Cardiac muscle cell (in vitro differentiated cells and primary cell): ENCODE measurements around the gene DTWD1. TPM values are rescaled to one million over a fixed set of nuclear protein-coding genes. Genes with fewer than 3 reads are reported as not detected.
"Not testable (repeated sequence)": the region's sequence is repeated elsewhere in the genome, so short reads cannot be mapped to it uniquely, and the experiment has no call there.

Experiments used
- DNase-seq, 2 donors: peaks; one replicate each; pipeline versions ENCODE4 v3.0.0 to v3.0.0-alpha.2; 2010 to 2017; ENCODE audit warnings: low read depth in 1 of 2, low spot score in 1 of 2
- H3K27ac ChIP-seq: fragments of 200-600 bp; sonication (generic); 2 replicates; pipeline ENCODE4 v1.5.1; 2016
- H3K27me3 ChIP-seq: fragments of 200-600 bp; sonication (generic); 2 replicates; pipeline ENCODE4 v1.6.0; 2016; ENCODE audit warnings: control low read depth
- H3K36me3 ChIP-seq: fragments of 200-600 bp; sonication (generic); 2 replicates; pipeline ENCODE4 v1.5.1; 2016; ENCODE audit warnings: control low read depth
- H3K4me1 ChIP-seq: fragments of 200-600 bp; sonication (generic); 2 replicates; pipeline ENCODE4 v1.8.1; 2017; ENCODE audit warnings: low read depth, mild to moderate bottlenecking, mixed run types
- H3K4me3 ChIP-seq: fragments of 200-600 bp; sonication (generic); 2 replicates; pipeline ENCODE4 v1.5.1; 2016; ENCODE audit warnings: mild to moderate bottlenecking
- H3K9me3 ChIP-seq: fragments of 200-600 bp; sonication (generic); 2 replicates; pipeline ENCODE4 v1.5.1; 2017; ENCODE audit warnings: low read depth, mild to moderate bottlenecking, control low read depth
- polyA plus RNA-seq: library from polyadenylated mRNA; unstranded; fragments of >200 nt; fragmentation: Nextera tagmentation; extraction: Ambion mirVana; gene quantifications from 2 replicates; pipeline ENCODE4 v1.2.1, GENCODE V29; 2016
- total RNA-seq: library from RNA; depleted of rRNA; stranded (reverse); fragments of >200 nt; gene quantifications from 2 replicates; pipeline ENCODE4 v1.2.3, GENCODE V29; 2016
- TF ChIP-seq, protein P1 (sequence below): IDR thresholded peaks from 2 replicates; pipeline ENCODE4 v1.5.1; 2012; ENCODE audit warnings: low read depth, mild to moderate bottlenecking, low read length

The DTWD1 gene, protein sequence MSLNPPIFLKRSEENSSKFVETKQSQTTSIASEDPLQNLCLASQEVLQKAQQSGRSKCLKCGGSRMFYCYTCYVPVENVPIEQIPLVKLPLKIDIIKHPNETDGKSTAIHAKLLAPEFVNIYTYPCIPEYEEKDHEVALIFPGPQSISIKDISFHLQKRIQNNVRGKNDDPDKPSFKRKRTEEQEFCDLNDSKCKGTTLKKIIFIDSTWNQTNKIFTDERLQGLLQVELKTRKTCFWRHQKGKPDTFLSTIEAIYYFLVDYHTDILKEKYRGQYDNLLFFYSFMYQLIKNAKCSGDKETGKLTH
- total RNA-seq, result 6.7 and 10.6 TPM in 2 replicates
- 23.5 and 36.5 TPM in 2 replicates for polyA plus RNA-seq

DNA sequence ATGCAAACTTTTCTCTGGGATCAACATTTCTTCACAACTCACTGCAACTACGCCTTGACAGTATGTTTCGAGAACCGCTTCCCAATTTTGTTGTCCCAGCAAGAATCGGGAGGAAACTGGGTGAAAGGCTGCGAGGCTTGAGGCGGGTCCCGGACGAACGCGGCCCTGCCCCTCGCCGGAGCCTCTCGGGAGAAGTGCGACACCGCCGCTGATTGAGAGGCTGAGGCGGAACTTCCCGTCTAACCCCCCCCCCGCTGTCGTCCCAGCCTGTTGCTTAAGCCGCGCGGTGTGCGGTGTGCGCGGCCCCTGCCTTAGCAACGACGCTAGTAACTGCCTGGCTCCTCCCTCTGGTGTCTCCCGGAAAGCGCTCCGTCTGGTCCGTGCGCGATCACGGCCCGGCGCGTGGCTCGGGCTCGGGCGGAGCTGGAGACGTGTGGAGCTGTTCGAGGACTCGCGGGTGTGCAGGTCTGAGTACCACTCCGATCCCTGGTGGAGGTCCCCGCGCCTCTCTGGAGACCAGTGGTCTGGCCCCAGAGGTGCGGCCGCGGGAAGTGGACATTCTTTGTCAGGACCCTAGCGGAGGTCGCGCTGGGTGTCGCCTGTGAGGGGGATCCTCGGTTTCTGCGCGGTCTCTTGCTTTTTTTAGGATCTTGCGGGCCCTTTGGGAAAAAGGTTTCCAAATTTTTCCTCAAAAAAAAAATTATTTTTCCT is at the start of gene DTWD1, which contains the start of gene FAM227B:
TSS of gene DTWD1 (plus strand) at position 391 of the 711 bp plus-strand sequence. CDS start 4,120 bp downstream, outside the sequence.
TSS of gene FAM227B (minus strand) at position 161 of the 711 bp plus-strand sequence. CDS start 5,647 bp downstream, outside the sequence.
- Histone ChIP-seq H3K9me3 (no peaks in the 10 kb centered on the region), H3K27ac (peak within 1 kb of the TSS; percentile 79), H3K27me3 (no peaks in the 10 kb centered on the region), H3K4me1 (peaks cover 10% of the 10 kb centered on the region), H3K4me3 (peak within 1 kb of the TSS; percentile 64), H3K36me3 (peaks cover 6% of the 10 kb centered on the region)
- DNase-seq, result peak; percentile 99 to 100
- TF ChIP-seq, protein P1, sequence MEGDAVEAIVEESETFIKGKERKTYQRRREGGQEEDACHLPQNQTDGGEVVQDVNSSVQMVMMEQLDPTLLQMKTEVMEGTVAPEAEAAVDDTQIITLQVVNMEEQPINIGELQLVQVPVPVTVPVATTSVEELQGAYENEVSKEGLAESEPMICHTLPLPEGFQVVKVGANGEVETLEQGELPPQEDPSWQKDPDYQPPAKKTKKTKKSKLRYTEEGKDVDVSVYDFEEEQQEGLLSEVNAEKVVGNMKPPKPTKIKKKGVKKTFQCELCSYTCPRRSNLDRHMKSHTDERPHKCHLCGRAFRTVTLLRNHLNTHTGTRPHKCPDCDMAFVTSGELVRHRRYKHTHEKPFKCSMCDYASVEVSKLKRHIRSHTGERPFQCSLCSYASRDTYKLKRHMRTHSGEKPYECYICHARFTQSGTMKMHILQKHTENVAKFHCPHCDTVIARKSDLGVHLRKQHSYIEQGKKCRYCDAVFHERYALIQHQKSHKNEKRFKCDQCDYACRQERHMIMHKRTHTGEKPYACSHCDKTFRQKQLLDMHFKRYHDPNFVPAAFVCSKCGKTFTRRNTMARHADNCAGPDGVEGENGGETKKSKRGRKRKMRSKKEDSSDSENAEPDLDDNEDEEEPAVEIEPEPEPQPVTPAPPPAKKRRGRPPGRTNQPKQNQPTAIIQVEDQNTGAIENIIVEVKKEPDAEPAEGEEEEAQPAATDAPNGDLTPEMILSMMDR, result no peak

DNA sequence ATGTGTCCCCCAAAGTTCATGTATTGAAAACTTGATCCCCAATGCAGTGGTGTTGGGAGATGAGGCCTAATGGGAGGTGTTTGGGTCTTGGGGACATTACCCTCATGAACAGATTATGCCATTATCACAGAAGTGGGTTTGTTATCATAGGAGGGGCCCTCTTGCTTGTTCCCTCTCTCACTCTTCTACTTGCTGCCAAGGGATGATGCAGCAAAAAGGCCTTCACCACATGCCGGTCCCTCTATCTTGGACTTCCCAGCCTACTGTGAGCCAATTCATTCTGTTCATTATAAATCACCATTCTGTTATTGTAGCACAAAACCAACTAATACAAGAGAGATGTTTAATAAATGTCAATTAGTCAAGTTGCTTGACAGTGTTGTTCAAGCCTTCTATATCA is 47.4 kb upstream of the DTWD1 start:
- H3K9me3 ChIP-seq, result no peaks in the 10 kb centered on the region
- no peak for DNase-seq
- no peaks in the 10 kb centered on the region for H3K27me3 ChIP-seq
- no peaks in the 10 kb centered on the region for H3K36me3 ChIP-seq
- H3K4me3 ChIP-seq, result no peak overlapping the region
- TF ChIP-seq, protein P1, result no peak
- H3K4me1 ChIP-seq, result no peaks in the 10 kb centered on the region
- no peak overlapping the region for H3K27ac ChIP-seq

DNA sequence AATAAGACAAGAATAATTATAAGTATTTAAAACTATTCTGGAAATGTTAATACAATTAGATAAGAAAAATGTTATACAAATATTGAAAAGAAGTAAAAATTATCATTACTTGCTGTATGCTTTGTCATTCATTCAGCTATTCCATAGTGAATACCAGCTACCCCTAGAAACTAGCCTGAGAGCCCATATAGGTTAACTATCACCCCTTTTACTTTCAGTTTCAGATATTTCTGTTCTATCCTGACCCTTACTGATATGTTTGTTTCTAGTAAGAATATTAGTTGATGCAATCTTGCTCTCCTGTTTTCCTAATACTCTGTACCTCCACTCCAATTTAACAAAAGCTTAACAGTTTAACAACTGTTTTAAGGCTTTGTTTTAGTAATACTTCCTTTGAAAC is 31.8 kb upstream of the DTWD1 start:
- DNase-seq, result peak in 1 of 2 donors; percentile 18
- H3K4me3 ChIP-seq, result no peak overlapping the region
- TF ChIP-seq, protein P1, result no peak
- H3K27me3 ChIP-seq, result no peaks in the 10 kb centered on the region
- no peaks in the 10 kb centered on the region for H3K36me3 ChIP-seq
- no peaks in the 10 kb centered on the region for H3K4me1 ChIP-seq
- no peak overlapping the region for H3K27ac ChIP-seq
- H3K9me3 ChIP-seq, result no peaks in the 10 kb centered on the region

DNA sequence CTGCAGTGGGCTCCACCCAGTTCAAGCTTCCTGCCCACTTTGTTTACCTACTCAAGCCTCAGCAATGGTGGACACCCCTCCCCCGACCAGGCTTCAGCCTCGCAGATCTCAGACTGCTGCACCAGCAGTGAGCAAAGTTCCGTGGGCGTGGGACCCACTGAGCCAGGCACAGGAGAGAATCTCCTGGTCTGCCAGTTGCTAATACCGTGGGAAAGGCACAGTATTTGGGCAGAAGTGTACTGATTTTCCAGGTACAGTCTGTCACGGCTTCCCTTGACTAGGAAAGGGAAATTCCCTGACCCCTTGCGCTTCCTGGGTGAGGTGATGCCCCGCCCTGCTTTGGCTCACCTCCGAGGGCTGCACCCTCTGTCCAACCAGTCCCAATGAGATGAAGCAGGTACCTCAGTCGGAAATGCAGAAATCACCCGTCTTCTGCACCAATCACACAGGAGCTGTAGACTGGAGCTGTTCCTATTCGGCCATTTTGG is 28.0 kb upstream of the DTWD1 start:
- not testable (repeated sequence) for H3K27ac ChIP-seq, H3K4me3 ChIP-seq, DNase-seq, H3K9me3 ChIP-seq, H3K4me1 ChIP-seq, H3K36me3 ChIP-seq, H3K27me3 ChIP-seq

DNA sequence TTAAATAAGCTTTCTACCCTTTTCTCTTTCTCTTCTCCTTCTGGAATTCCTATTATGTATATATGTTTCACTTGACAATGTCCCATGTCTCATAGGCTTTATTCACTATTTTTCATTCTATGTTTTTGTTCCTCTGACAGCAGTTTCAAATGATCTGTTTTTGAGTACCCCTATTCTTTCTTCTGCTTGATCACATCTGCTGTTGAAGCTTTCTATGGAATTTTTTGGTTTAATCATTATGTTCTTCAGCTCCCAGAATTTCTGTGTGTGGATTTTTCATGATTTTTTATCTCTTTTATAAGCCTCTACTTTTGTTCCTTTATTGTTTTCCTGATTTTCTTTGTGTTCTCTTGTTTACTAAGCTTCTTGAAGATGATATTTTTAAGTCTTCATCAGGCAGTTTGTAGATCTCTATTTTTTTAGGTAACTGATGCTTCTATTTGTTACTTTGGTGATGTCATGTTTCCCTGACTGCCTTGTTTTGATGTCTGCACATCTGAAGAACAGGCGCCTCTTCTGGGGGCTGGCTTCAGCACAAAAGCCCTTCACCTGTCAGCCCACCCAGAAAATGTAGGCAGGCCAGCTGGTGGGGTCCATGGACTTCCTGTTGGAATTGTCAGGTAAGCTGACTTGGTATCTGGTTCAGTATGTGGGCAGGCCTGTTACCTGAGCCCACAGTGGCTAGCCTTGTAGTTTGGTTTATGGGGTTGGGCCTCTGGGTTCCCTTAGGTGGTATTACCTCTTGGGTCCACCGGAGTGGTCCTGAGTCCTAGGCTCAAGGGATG is 16.0 kb upstream of the DTWD1 start:
- TF ChIP-seq, protein P1, result no peak
- no peak for DNase-seq
- no peaks in the 10 kb centered on the region for H3K27me3 ChIP-seq
- no peaks in the 10 kb centered on the region for H3K4me1 ChIP-seq
- no peaks in the 10 kb centered on the region for H3K9me3 ChIP-seq
- H3K4me3 ChIP-seq, result no peak overlapping the region
- no peak overlapping the region for H3K27ac ChIP-seq
- no peaks in the 10 kb centered on the region for H3K36me3 ChIP-seq
